Brain microvascular endothelial cell (primary cell): ENCODE results near the gene SSBP3.
A peak's percentile ranks its signal among the peaks of the same experiment; 100 is the strongest.
"Not testable (repeated sequence)": the region's sequence is repeated elsewhere in the genome, so short reads cannot be mapped to it uniquely, and the experiment has no call there.

Source experiments
- DNase-seq: peaks from one replicate; pipeline ENCODE4 v3.0.0-alpha.2; 2020
- H3K27ac ChIP-seq: fragments of 250-450 bp; sonication (Bioruptor Pico); 2 replicates; pipeline ENCODE4 v1.5.1; 2020; ENCODE audit warnings: mild to moderate bottlenecking, moderate library complexity
- H3K27me3 ChIP-seq: fragments of 250-450 bp; sonication (Bioruptor Pico); replicated peaks from 2 replicates; pipeline ENCODE4 v1.5.1; 2020; ENCODE audit warnings: mild to moderate bottlenecking
- H3K36me3 ChIP-seq: fragments of 250-450 bp; sonication (Bioruptor Pico); replicated peaks from 2 replicates; pipeline ENCODE4 v1.5.1; 2020; ENCODE audit warnings: mild to moderate bottlenecking
- H3K4me3 ChIP-seq: 2 replicates; pipeline ENCODE4 v1.5.1; 2011; ENCODE audit warnings: low read depth, mild to moderate bottlenecking, control low read depth, low read length, moderate library complexity
- in situ Hi-C: cut with HindIII; loops from 2 replicates; pipeline ENCODE4 v1.10.0; 2017; ENCODE audit warnings: low sequenced_read_pairs, low pct_ligation_motif_present
- TF ChIP-seq, protein P1 (sequence below): IDR thresholded peaks from 2 replicates; pipeline ENCODE4 v1.5.1; 2011; ENCODE audit warnings: low read depth, mild to moderate bottlenecking, moderate library complexity, low read length, control low read depth, inconsistent platforms; ENCODE audit errors: missing control alignments

Gene SSBP3

DNA sequence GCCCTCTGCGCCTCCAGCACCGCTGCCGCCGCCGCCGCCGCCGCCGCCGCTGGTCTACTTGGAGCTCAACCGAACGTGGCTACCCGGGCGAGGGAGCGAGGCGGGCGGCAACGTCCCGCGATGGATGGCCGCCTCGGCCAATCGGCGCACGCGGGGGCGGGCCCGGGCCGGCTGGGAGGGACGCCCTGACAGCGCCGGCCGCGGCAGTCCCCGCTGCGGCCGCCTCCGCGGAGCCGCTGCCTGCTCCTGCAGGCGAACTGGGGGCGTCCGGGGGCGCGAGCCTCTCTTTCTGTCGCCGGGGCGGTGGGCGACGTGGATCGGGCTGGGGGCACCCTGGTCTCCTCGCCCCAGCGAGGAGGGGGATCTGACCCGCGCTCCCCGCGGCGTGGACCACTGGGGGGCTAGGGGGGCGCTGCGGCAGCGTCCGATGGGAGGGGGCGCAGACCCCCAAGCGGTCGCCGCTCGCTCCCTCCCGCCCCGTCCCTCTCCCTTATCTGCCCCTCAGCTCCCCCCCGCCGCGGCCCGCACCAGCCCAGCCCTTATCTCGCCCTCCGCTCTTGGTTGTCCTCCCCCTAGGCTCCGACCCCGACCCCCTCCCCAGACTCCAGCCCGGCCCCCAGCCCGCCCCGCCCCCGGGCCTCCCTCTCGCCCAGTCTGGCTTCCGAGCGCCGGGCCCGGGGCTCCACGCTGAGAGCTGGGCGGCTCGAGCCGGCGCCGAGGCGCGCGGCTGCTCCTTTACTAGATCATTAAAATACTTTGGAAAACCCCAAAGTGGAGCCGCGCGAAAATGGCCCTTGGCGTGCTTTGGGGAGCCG is at the start of gene SSBP3:
Gene SSBP3, minus strand, starts transcription at position 56 of the 815 bp plus-strand sequence.
- in situ Hi-C loops, result loop anchor here (5.0 kb wide), 1 partner anchor 81 kb away; no protein-coding TSS in a partner anchor
- no peaks in the 10 kb centered on the region for H3K36me3 ChIP-seq
- no peaks in the 10 kb centered on the region for H3K27me3 ChIP-seq
- peak within 1 kb of the TSS; percentile 71 for H3K27ac ChIP-seq
- TF ChIP-seq, protein P1, sequence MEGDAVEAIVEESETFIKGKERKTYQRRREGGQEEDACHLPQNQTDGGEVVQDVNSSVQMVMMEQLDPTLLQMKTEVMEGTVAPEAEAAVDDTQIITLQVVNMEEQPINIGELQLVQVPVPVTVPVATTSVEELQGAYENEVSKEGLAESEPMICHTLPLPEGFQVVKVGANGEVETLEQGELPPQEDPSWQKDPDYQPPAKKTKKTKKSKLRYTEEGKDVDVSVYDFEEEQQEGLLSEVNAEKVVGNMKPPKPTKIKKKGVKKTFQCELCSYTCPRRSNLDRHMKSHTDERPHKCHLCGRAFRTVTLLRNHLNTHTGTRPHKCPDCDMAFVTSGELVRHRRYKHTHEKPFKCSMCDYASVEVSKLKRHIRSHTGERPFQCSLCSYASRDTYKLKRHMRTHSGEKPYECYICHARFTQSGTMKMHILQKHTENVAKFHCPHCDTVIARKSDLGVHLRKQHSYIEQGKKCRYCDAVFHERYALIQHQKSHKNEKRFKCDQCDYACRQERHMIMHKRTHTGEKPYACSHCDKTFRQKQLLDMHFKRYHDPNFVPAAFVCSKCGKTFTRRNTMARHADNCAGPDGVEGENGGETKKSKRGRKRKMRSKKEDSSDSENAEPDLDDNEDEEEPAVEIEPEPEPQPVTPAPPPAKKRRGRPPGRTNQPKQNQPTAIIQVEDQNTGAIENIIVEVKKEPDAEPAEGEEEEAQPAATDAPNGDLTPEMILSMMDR, result no peak
- DNase-seq, result peak; percentile 89
- H3K4me3 ChIP-seq, result peak within 1 kb of the TSS; percentile 68

DNA sequence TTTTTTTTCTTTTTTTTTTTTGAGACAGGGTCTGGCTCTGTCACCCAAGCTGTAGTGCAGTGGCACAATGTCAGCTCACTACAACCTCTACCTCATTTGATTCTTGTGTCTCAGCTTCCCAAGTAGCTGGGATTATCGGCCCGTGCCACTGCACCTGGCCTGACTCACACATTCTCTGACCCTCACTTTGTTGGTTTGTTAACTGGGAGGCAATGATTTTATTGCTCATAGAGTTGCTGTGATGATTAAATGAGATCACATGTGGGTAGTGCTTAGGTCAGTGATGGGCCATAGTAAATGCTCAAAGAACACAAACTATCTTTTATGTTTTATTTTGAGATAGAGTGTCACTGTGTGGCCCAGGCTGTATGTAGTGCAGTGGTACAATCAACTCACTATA is 47.3 kb upstream of the SSBP3 start:
- TF ChIP-seq, protein P1, result no peak
- H3K4me3 ChIP-seq, result no peak overlapping the region
- no peak for DNase-seq
- in situ Hi-C loops, result no loop called here
- no peaks in the 10 kb centered on the region for H3K27me3 ChIP-seq
- no peaks in the 10 kb centered on the region for H3K36me3 ChIP-seq
- H3K27ac ChIP-seq, result no peak overlapping the region

- in situ Hi-C loops, result no loop called here
- no peak overlapping the region for H3K27ac ChIP-seq
- TF ChIP-seq, protein P1, result no peak
- H3K4me3 ChIP-seq, result no peak overlapping the region
- H3K36me3 ChIP-seq, result no peaks in the 10 kb centered on the region
- DNase-seq, result no peak
- H3K27me3 ChIP-seq, result no peaks in the 10 kb centered on the region
These were observed 46.8 kb upstream of the SSBP3 start for GRCh38 chr1:54453022-54453421.

DNA sequence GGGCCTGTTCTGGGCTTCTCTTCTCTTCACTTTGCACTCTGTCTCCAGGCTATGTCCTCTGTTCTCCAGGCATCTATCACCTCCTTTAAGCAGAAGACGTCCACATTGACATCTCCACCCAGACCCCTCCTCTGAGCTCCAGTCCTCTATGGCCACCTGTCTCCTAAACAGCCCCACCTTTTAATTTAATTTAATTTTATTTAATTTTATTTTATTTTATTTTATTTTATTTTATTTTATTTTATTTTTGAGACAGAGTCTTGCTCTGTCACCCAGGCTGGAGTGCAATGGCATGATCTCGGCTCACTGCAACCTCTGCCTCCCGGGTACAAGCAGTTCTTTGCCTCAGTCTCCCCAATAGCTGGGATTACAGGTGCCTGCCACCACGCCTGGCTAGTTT is 43.2 kb upstream of the SSBP3 start:
- H3K4me3 ChIP-seq, H3K27ac ChIP-seq, H3K27me3 ChIP-seq, H3K36me3 ChIP-seq, DNase-seq, in situ Hi-C loops: not testable (repeated sequence)

- DNase-seq, H3K27me3 ChIP-seq, H3K4me3 ChIP-seq, in situ Hi-C loops, H3K36me3 ChIP-seq, H3K27ac ChIP-seq: not testable (repeated sequence)
These were observed 42.6 kb upstream of the SSBP3 start for GRCh38 chr1:54448801-54449200.

DNA sequence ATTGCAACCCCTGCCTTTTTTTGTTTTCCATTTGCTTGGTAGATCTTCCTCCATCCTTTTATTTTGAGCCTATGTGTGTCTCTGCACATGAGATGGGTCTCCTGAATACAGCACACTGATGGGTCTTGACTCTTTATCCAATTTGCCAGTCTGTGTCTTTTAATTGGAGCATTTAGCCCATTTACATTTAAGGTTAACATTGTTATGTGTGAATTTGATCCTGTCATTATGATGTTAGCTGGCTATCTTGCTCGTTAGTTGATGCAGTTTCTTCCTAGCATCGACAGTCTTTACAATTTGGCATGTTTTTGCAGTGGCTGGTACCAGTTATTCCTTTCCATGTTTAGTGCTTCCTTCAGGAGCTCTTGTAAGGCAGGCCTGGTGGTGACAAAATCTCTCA is 40.9 kb upstream of the SSBP3 start:
- DNase-seq, in situ Hi-C loops, H3K27me3 ChIP-seq: not testable (repeated sequence)

GRCh38 chr1:54442185-54442584 is 36.0 kb upstream of the SSBP3 start:
- H3K27ac ChIP-seq, result no peak overlapping the region
- no peak overlapping the region for H3K4me3 ChIP-seq
- H3K27me3 ChIP-seq, result no peaks in the 10 kb centered on the region
- TF ChIP-seq, protein P1, result no peak
- in situ Hi-C loops, result no loop called here
- no peaks in the 10 kb centered on the region for H3K36me3 ChIP-seq
- DNase-seq, result no peak

More for the DNA sequence above, 40.9 kb upstream of the SSBP3 start:
- H3K27ac ChIP-seq, H3K4me3 ChIP-seq, H3K36me3 ChIP-seq: not testable (repeated sequence)
